GM20431 (cell line): ENCODE data around the gene FLT1.

Experiments used
- in situ Hi-C: fragments of 300-500 bp; cut with MseI, MboI; formaldehyde crosslinking; loops from one replicate; pipeline ENCODE4 v1.15.0; 2020; ENCODE audit warnings: low sequenced_read_pairs; ENCODE audit not compliant: unreplicated experiment

The FLT1 gene

DNA sequence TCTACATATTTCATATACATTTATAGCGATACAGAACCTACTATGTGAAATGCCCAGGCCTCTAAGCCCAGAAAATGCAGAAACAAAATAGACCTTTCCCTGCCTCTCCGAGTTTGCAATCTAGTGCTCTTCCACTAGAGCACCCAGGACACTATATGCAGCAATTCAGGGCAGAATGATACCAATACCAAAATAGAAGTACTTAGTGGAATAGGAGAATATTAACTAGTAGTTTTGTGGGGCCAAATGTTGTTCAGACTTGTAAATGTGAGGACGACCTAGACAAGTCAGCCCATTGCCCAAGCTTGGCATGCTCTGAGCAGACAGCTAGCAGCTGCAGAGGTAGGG lies 35.8 kb upstream of the FLT1 start:
- in situ Hi-C loops: no loop called here

DNA sequence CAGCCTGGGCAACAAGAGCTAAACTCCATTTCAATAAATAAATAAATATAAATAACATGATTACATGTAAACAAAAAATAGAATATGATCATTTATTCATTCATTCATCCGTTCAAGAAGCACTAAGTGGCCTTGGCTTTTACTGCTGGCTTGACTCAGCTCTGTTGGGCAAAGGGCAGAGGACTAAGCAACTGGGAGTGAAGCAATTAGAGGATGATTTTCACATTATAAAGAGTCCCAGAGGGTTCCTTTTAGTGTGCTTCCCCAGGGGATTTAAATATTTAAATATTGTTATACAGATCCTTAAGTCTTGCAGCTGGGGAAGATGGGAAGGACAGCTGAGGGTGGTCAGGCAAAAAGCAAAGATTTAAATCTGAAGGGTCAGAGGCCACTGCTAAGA lies 34.9 kb upstream of the FLT1 start:
- in situ Hi-C loops: no loop called here

GRCh38 chr13:28528848-28529247 lies 33.9 kb upstream of the FLT1 start:
- in situ Hi-C loops: no loop called here

DNA sequence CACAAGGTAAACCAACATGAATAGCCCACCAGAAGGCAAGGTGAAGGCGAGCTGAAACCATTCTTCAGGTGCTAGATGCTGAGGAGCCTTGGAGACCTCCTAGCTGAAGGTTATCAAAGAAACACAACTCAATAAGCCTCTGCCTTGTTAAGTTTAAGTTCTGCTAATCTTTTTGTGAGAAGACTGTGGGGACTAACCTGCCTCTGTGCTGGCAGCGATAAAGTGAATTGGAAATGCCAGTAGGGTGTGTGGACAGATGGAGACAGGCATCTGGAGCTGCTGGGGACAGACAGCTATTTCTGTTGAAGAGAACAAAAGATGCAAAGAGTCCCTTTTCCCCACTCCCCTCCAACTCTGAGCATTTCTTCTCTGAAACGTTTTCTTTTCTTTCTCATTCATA lies 33.5 kb upstream of the FLT1 start:
- in situ Hi-C loops: no loop called here

DNA sequence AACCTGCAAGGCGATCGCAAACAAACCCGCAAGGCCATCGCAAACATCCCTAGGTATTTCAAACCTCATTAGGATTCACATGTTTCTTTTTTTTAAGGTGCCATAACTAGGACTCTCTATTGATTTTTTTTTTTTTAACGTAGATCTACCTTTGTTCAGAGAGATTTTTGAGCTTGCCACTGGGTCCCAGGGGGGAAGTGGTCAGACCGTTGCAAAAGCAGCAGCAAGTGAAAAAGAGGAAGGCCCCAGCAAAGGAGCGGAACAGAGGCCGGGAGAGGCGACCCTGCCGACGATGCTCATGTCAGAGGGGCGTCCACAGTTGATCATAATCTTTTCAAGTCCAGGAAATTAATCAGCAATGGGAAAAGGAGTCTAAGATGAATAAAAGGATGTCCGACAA lies 32.7 kb upstream of the FLT1 start:
- in situ Hi-C loops: no loop called here

DNA sequence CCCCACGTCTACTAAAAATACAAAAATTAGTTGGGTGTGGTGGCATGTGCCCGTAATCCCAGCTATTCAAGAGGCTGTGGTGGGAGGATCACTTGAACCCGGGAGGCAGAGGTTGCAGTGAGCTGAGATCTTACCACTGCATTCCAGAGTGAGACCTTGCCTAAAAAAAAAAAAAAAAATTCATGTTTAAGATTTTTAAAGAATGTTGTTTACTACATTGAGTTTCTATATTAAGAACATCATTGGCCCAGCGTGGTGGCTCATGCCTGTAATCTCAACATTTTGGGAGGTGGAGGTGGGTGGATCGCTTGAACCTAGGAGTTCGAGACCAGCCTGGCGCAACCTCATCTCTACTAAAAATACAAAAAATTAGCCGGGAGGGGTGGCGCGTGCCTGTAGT lies 31.9 kb upstream of the FLT1 start:
- in situ Hi-C loops: no loop called here

- in situ Hi-C loops: no loop called here
Observed at GRCh38 chr13:28522871-28523270, 27.9 kb upstream of the FLT1 start.

DNA sequence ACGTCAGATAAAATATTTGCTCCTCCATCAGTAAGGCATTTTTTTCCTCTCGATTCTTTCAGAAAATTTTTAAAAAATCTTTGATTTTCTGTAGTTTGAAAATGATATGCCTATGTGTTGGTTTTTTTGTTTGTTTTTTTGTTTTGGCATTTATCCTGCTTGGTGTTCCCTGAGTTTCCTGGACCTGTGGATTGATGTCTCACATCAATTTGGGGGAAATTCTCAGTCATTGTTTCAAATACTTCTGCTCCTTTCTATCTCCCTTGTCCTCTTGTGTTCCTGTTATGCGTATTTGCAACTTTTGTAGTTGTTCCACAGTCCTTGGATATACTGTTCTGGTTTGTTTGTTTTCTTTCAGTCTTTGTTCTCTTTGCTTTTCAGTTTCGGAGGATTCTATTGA lies 18.8 kb upstream of the FLT1 start:
- in situ Hi-C loops: no loop called here

DNA sequence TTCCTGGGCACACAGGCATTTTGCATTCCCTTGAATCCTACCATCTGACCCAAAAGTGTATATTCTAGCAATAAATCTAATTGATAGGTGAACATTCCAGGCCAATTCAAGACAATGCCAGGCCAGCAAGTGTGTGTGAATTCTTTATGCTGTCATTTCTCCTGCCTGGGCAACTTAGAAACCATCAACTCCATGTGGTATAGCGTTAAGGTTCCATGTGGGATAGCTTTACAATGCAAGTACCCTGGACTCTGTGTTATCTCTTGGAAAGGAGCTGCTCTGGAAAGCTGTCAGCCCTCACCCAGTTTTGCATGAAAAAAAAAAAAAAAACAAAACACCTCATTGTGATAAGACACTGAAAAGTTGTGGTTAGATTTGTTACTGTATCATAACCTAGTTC lies 15.6 kb upstream of the FLT1 start:
- in situ Hi-C loops: no loop called here

- in situ Hi-C loops: no loop called here
Observed at GRCh38 chr13:28510066-28510465, 15.1 kb upstream of the FLT1 start.

GRCh38 chr13:28505543-28506135 lies 10.7 kb upstream of the FLT1 start:
- in situ Hi-C loops: no loop called here

- in situ Hi-C loops: no loop called here
Observed at GRCh38 chr13:28503182-28503967, 8.4 kb upstream of the FLT1 start.

GRCh38 chr13:28501547-28501946 lies 6.6 kb upstream of the FLT1 start:
- in situ Hi-C loops: no loop called here

- in situ Hi-C loops: no loop called here
Observed at GRCh38 chr13:28499609-28500008, 4.7 kb upstream of the FLT1 start.

GRCh38 chr13:28498481-28499115 lies 3.7 kb upstream of the FLT1 start:
- in situ Hi-C loops: no loop called here

- in situ Hi-C loops: no loop called here
Observed at GRCh38 chr13:28497143-28497876, 2.4 kb upstream of the FLT1 start.

GRCh38 chr13:28496188-28496564 lies 1.2 kb upstream of the FLT1 start:
- in situ Hi-C loops: no loop called here

GRCh38 chr13:28495538-28496187 lies 735 bp upstream of the FLT1 start:
- in situ Hi-C loops: no loop called here

DNA sequence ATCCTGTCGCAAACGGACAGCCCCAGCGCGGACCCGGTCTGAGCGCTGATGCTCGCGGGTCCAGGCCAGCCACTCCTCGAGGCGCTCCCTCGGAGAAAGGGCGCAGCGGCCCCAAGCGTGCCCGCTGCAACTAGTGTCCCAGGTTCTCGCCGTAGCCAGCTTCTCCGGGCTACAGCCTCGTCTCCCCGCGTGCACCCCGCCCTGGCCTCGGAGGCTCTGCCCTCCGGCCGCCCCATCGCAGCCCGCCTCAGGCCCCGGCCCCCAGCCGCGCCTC lies 487 bp downstream of the FLT1 start:
- in situ Hi-C loops: no loop called here

DNA sequence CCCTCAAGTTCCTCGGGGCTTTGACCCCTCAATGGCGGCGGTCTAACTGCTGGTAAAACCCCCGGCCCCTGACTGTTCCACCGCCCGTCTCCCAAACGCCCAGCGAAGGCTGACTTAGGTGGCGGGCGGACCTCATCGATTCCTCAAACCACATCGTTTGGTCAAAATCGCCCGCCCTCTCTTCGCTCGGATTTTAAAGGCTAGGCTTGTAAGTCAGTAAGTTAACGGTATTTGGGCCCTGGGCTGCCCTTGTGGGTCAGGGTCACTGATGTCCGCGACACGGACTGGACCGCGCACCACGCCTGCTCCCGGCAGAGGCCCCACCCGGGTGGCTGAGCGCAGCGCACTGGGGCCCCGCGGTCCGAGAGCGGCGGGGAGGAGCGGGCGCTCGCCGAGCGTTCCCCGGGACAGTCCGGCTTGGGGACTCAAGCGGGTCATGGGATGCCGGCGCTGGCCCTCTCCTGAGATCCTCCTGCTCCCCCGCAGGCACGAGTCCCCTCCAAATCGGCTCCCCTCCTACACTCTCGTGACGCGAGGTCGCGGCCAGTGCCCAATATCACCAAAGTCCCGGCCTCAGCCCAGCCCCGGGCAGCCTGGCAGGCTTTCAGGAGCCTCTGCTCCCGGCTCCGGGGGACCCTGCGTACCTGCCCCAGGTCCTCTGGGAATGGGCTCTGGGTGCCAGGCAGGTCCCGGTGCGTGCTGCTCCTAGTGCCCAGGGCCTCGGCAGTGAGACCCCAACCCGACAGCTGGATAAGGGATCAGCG lies 1.0 kb downstream of the FLT1 start:
- in situ Hi-C loops: no loop called here
